Fibroblast of skin of left biceps (primary cell): ENCODE results near the gene MAP3K7CL.
"Not testable (repeated sequence)": the region's sequence is repeated elsewhere in the genome, so short reads cannot be mapped to it uniquely, and the experiment has no call there.

Experiments used
- DNase-seq, 2 experiments: peaks; one replicate each; pipeline ENCODE4 v3.0.0-alpha.2; 2013; ENCODE audit warnings: low read depth in 2 of 2

MAP3K7CL gene

DNA sequence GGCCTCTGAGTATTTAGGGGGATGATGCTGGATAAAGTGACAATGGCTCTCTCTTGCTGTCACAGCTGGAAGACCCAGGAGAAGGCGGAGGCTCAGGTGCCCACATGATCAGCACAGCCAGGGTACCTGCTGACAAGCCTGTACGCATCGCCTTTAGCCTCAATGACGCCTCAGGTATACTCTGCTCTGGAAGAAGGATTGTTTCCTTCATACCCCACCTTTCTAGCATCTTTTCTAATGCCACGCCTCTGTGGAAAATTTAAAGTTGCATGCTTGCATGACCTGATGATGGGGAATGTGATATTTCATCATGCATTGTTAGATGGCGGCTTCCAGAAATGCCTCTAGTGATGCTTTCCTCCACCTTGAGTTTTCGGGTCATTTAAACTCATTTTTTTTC lies 2.8 kb downstream of the MAP3K7CL start:
- DNase-seq, result no peak

DNA sequence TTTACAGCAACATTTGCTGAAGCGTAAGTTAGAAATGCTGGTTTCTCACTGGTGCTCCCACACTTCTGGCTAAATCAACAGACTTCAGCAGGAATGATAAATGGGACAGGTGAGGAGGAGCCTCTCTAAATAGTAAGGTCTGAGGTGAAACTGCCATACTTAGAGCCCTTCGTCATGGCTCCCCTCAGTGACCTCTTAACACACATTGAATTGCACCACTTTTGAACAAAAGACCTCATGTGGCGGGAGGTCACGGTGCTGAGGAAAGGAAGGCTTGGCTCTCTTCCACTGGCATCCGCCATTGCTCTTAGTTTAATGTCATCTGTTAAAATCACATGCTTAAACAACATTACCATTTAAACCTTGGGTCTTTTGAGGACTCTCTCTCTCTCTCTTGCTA lies 3.4 kb downstream of the MAP3K7CL start:
- no peak for DNase-seq

DNA sequence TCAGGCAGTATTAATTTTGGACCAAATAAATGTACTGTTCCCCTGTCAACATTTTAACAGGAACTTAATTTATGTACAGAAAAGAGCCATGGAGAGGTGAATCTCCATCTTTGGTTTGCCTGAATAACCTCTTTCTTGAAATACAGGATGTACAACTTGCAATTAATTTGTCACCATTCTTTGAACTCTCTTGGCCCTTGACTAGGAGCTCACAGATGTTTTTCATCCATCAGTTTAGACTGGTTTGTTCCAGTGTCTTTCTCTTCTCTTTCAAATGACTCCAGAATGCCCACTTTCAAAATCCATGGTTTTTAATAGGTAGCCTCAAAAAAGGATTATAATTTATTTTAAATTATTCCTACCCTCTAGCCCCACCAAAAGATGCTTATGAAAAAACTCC lies 5.0 kb downstream of the MAP3K7CL start:
- no peak for DNase-seq

DNA sequence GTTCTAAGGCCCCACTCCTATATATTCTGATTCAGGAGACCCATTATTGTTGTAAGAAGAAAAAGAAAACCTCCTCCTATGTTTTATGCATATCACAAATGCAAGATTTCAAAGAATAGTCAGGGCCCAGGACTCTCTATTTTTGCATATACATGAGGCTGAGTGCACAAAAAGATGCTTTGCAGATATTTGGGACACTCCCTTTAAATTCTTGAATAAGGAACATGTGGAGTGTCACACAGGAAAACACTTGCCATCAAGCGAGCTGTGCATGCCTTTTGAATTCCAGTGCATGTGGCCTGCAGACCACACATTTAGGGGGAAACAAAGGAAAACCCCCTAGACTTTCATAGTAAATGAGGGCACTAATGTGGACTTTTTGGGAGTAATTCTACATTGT lies 5.6 kb downstream of the MAP3K7CL start:
- DNase-seq, result no peak

DNA sequence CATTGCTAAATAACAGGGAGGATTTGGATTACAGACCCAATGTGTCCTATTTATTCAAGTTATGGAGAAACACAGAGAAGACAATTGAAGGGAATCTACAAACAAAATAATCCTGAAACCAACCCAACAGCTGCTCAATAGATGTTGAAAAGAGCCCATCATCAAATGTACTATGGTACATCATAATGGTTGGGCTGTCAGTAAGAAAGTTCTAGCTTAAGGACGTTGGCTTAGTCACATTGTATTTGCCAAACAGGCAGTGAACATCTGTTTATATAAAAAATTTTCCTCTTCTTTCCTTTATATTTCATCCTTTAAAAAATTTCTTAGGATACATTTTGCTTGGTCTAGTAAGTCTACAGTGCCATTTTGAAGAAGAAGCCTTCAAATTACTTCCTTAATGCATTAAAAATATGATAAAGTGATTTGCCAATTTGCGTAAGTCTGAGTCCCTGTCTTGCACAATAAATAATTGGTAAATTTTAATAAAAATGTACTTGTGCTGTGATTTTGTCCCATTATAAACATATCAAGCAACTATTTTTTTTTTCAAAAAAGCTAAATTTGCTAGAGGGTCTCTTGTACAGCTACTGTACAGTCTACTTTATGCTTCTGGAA lies 14.4 kb downstream of the MAP3K7CL start:
- no peak for DNase-seq

DNA sequence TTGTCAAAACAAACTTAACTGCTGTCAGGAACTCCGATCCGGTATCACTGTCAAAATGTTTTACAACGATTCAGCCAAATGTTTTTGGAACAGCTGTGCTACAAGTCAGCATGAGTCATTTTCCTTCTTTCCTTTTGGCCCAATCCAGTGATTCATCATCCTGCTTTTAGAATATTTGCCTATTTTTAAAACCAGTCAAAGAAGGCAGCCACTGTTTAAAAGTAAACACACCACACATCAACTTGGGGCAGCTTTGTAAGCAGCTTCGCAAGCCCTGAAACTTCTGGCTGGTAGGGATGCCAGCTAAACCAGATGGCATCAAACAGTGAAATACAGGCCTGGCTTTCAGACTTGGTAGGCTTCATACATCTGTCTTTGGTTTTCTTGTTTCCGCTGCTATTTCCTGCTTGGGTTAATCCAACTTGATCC lies 14.9 kb downstream of the MAP3K7CL start:
- DNase-seq, result peak; percentile 66 to 68

DNA sequence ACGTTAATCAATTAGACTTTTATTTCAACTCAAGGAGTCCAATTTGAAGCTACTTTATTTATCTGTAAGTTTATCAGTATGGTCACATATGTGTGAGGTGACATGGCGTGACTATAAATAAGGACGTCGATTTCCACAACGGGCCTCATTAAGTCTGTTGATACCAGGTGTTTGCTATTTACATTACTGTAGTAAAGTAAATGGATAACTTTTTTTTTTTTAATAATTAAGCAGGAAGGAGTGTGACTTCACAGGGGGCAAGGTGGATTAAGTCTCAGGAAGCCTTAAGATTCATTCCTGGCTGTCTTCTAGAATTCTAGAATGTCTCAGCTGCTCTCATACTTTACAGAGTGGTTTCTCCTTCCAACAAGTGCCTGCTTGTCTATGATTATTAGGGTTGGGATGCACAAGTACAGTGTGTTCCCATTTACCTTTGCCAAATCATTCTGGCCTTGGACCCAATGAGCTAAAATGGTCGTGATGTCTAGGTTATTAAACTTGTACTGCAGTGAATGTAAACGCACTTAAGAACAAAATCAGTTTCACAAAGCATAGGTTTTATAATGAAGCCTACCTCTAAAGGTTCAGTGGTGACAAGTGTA lies 15.5 kb downstream of the MAP3K7CL start:
- DNase-seq, result no peak

DNA sequence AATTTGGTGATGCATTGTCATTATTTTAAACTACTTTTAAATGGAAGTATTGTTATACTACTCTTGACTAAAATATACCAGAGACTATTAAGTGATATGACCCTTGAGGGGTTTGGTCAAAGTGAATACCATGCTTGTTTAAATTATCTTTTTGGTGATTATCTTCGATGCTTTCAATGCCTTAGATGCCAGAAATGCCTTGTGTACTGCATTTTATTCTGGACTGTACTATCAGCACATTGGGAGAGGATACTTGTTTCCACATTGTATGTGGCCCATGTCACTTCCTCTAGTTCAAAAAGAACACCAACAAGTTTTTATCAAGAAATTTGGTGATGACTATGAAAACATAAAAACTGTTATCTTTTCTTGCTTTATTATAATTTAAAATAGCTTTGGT lies 16.3 kb downstream of the MAP3K7CL start:
- DNase-seq, result no peak

DNA sequence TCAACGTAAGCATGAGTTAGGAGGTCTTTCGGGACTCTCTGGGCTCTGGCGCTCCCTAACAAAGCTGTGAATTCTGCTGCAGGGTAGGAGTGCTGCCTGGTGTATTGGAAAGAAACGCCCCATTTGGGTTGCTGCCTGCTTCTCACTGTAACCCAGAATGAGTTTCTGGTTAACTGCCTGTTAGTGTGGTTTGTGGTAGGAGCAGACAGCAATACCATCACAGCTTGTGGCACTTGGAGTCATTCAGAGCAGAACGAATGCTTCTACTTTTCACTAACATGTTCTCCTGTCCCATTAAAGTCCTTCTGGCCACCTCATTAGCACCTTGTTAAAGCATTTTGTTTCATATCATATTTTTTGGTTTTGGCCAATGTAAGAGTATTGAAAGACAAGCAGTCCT lies 18.1 kb downstream of the MAP3K7CL start:
- peak; percentile 52 to 57 for DNase-seq

DNA sequence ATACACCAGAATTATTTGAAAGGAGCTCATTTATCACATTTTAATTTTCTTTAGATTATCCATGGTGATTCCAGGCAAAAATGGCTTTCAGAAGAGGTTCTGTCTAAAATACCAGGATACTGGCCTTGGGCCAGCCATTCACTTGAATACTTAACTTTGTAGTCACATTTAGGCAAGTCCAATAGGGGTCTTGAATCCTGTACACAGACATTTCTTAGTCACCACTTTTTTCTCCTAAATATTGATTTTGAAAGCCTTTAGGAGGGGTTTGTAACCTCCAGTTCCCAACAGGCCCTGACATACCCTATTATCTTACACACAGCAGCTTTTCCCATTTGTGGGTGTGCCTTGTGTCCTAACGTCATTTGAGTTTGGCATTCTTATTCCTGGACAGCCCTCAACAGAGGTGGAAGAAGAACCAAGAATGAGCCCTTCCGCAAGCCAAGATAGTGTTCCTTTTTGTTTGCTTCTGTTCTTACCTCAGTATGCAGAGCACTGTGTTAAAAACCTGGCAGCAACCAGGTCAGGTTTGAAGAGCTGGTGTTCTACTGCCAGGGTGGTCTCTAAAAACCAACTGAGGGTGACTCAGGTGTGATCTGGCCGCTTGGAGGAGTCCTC lies 19.5 kb downstream of the MAP3K7CL start:
- DNase-seq, result peak in 1 of 2 experiments; percentile 45

DNA sequence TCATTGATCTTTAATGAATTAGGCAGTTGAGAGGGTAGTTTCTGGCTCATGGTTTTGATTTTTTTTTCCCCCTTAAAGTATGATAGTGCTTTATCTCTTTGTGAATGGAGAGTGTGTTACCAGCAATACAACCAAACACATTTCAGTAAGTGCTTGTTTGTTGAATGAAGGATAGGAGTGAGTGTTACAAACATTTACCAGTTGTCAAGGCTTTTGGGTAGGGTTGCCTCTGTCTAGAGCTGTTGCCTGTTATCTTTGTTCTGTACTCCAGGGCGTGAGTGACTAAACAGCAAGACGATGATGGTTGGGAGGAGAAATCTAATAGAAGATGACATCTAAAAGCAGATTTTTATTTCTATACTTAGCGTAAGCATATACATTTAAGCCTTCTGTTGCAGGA lies 21.5 kb downstream of the MAP3K7CL start:
- no peak for DNase-seq

DNA sequence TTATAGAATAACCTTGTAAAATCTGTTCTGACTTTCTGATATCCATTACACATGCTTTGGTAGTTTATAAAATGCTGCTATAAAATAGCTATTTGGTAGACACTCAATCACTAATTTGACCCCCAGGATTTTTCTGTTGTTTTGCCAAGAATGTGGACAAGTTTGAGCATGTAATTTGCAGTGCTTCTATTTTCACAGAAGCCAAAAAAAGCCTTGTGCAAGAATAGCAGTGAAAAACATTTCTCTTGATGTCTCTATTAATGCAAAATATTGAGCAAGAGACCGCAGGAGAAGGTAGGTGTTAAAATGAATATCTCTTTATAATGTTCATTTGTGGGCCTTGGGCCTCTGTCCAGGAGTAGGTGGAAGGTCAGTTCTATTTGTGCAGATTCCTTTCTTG lies 22.5 kb downstream of the MAP3K7CL start:
- DNase-seq, result peak; percentile 52 to 66

DNA sequence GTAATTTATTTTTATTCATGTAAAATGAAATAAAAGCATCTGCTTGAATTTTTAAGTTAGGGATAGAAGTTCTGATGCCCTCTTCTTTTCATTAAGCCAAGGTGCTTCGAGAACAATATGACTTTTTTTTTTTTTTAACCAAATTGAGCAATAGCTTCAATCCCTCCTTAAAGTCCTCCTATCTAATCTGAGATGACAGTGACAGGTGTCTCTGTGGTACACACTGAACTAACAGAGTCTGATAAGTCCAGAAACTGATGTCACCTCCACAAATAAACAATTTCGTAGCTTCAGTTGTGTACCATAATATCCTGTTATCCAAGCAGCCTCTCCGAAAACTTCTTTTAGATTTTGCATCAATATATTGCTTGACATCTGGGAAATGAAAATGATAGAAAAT lies 23.8 kb downstream of the MAP3K7CL start:
- DNase-seq, result no peak

DNA sequence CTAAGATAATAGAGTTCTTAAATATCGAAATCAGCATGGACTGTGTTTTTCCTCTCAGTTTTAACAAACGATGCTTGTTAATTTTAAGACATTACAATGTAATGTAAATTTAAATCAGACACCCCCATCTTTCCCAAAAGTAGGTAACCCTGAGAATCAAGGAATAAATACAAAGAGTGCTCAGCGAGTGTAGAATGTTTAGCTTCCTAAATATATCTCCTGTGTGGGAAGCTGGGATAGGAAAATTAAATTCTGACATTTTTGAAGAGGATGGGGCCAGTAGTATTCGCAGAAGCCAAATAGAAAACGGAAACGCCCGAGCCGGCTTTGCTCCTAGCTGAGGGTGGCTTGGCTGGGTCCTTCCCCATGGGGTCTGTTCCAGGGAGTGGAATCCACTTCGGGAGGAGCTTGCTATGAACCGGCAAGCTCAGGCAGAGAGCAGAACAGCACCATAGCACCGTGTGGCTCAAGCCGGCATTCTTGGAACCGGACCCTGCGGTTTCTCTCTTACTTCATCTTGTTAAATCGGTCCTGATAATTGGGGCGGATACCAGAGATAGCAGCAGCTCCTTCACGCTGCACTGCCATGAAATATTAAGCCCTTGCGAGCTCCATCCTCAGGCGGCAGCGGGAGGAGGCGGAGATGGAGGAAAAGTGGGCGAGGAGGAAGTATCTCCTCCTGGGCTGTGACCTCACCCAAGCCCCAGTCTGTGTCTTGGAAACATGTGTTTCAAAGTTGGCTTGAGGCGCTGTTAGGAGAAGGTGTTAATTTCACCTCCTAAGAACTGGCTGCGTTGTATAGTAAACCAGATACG lies 24.9 kb downstream of the MAP3K7CL start:
- DNase-seq, result peak in 1 of 2 experiments; percentile 33

DNA sequence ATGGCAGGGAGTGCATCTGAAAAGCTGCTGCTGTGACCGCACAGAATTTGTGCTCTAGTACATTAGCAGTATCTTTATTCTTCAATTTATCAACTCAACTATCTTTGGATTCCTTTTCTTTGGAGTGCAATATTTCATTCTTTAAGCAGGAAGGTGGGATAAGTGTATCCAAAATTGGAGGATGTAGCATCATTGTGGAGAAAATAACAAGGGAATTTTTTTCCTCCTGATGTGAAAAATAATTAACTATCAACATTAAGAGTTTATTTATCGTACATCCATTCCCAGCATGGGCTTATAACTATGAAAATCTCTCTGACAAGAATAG lies 25.5 kb downstream of the MAP3K7CL start:
- no peak for DNase-seq

DNA sequence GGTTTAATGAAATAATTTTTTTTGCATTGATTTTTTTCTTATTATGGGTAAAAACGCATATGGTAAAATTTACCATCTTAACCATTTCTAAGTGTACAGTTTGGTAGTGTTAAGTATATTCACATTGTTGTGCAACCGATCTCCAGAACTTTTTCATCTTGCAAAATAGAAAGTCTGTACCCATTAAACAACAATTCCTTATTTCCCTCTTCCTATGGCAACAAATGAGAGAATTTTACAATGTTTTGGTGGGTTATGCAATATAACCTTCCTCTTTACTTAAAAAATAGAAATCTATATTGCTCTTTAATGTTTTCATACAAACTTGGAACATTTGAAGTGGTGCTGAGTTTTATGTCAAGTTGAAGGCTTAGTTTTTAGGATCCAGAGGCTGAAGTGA lies 26.6 kb downstream of the MAP3K7CL start:
- DNase-seq, result no peak

DNA sequence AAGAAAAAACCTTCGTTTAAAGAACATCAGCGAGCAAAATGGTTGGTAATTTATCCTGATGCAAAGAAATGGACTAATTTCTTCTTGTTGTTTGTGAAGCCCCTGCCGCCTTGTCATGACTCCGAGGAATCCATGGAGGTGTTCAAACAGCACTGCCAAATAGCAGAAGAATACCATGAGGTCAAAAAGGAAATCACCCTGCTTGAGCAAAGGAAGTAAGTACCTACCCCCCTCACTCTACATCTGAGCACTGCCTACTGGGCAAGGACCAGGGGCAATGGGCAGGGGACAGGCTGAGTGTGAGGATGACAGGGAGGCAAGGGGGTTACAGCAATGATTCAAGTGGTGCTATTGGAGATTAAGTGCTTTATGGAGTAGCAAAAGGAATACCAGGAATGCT lies 29.4 kb downstream of the MAP3K7CL start:
- no peak for DNase-seq

DNA sequence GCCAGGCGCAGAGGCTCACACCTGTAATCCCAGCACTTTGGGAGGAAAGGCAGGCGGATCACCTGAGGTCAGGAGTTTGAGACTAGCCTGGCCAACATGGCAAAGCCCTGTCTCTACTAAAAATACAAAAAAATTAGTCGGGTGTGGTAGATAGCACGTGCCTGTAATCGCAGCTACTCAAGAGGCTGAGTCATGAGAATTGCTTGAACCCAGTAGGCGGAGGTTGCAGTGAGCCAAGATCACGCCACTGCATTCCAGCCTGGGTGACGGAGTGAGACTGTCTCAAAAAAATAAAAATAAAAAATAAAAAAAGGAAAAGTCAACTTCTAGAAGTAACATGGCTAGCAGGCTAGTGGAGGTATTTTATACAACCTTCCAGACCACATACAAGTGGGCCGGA lies 32.4 kb downstream of the MAP3K7CL start:
- not testable (repeated sequence) for DNase-seq

DNA sequence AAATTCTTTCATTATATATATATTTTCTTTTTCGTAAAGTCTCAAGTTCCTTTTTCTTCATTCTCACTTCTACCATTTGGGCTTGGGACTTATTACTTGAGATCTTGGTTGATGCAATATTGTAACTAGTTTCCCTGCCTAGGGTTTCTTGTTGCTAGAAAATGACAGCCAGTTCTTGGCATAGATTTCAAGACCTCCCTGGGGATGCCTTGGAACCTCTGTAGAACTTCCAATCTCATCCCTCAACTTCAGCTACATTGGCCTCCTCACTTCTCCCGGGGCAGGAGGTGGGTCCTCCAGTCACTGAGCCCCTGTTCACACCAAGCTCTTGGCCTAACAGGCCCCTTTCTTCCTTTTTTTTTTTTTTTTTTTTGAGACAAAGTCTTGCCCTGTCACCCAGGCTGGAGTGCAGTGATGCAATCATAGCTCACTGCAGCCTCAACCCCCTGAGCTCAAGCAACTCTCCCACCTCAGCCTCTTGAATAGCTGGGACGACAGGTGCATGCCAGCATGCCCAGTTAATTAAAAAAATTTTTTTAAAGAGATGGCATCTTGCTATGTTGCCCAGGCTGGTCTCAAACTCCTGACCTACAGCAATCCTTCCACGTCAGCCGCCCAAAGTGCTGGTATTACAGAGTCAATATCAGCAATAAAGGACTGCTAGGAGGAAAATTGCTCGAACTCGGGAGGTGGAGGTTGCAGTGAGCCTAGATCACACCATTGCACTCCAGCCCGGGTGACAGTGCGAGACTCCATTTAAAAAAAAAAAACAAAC lies 33.1 kb downstream of the MAP3K7CL start:
- DNase-seq, result no peak

DNA sequence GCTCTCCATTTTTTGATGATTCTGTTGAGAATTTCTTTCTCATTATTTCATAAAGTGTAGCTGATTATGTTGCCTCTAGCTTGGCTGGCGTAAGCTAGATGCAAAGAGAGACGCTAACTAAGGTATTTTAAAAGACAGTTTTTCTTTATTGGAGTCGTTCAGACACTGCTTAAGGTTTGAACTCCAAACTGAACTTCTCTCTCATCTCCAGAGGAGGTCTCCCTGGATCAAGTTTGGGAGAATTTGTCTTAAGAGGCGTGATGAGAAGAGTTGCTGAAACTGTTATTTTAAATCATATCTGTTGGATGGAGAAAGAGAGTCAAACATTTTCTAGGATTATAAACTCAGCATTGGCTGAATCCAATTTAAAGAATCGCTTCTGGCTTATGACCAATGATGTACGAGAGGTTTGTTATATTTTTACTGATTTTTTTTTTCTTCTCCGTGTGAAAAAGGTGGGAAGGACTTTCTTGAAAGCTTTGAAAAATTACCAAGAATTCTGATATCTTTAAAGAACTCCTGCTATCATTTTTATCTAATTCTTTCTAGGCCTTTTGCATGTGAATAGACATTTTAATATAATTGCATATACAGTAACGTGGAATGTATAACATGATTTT lies 34.0 kb downstream of the MAP3K7CL start:
- peak in 1 of 2 experiments; percentile 66 for DNase-seq

DNA sequence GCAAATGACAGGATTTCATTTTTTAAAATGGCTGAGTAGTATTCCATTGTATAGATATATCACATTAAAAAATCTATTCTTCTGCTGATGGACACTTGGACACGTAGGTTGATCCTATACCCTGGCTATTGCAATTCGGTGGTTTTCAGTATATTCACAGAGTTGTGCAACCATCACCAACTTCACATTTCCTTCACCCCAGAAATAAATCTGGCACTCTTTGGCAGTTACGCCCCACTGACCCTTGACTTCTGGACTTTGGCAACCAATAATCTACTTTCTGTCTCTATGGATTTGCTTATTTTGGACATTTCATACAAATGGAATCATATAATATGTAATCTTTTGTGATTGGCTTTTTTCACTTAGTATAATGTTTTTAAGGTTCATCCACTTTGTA lies 35.9 kb downstream of the MAP3K7CL start:
- DNase-seq, result no peak

DNA sequence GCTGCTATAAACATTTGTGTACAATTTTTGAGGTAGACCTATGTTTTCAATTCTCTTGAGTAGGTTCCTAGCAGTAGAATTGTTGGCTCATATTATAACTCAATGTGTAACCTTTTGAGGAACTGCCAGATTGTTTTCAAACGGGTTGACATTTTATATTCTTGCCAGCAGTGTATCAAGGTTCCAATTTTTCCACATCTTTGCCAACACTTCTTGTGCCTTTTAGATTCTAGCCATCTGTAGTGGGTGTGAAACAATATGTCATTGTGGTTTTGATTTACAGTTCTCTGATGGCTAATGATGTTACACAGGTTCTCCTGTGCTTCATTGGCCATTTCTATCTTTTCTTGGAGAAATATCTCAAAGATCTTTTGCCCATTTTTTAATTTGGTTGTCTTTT lies 36.4 kb downstream of the MAP3K7CL start:
- DNase-seq, result no peak
